ENCODE measurements around the gene C2orf81. TPM values are rescaled to one million over a fixed set of nuclear protein-coding genes. Genes with fewer than 3 reads are reported as not detected.

Gene C2orf81
- total RNA-seq, 1 donor from 2014 or later = 3.7 TPM

- Mint-ChIP-seq H3K9me3 (ENCODE audit: unreplicated experiment) (no peaks in the 10 kb centered on the region), H3K27ac (ENCODE audit: unreplicated experiment) (peak within 1 kb of the TSS; percentile 86), H3K4me1 (ENCODE audit: low read depth, unreplicated experiment) (peaks cover 34% of the 10 kb centered on the region), H3K27me3 (ENCODE audit: unreplicated experiment) (peaks cover 2% of the 10 kb centered on the region), H3K36me3 (ENCODE audit: unreplicated experiment) (peaks cover 6% of the 10 kb centered on the region), H3K4me3 (ENCODE audit: unreplicated experiment) (peak within 1 kb of the TSS; percentile 85)
- DNase-seq = peak; percentile 69
- TF ChIP-seq CTCF (IDR thresholded peaks at IDR 0.05; ENCODE audit: partially characterized antibody, unreplicated experiment) = no peak
Measured at GRCh38 chr2:74379851-74380789, 41.3 kb downstream of the C2orf81 start, which contains the start of gene DCTN1. Gene DCTN1 (minus strand): TSS chr2:74380311. CDS start chr2:74380037, 274 bp downstream.

GRCh38 chr2:74378007-74378406, 43.4 kb downstream of the C2orf81 start:
- peaks cover 10% of the 10 kb centered on the region for H3K27me3 Mint-ChIP-seq (ENCODE audit: unreplicated experiment)
- no peaks in the 10 kb centered on the region for H3K9me3 Mint-ChIP-seq (ENCODE audit: unreplicated experiment)
- DNase-seq = no peak
- TF ChIP-seq CTCF (IDR thresholded peaks at IDR 0.05; ENCODE audit: partially characterized antibody, unreplicated experiment) = no peak
- H3K27ac Mint-ChIP-seq (ENCODE audit: unreplicated experiment) = peak overlapping the region; percentile 38
- H3K36me3 Mint-ChIP-seq (ENCODE audit: unreplicated experiment) = peaks cover 6% of the 10 kb centered on the region
- peak overlapping the region; percentile 46 for H3K4me3 Mint-ChIP-seq (ENCODE audit: unreplicated experiment)
- H3K4me1 Mint-ChIP-seq (ENCODE audit: low read depth, unreplicated experiment) = peaks cover 30% of the 10 kb centered on the region

GRCh38 chr2:74375838-74376237, 45.6 kb downstream of the C2orf81 start:
- no peak for TF ChIP-seq CTCF (IDR thresholded peaks at IDR 0.05; ENCODE audit: partially characterized antibody, unreplicated experiment)
- Mint-ChIP-seq H3K36me3 (ENCODE audit: unreplicated experiment) (peaks cover 9% of the 10 kb centered on the region), H3K9me3 (ENCODE audit: unreplicated experiment) (peaks cover 16% of the 10 kb centered on the region), H3K4me3 (ENCODE audit: unreplicated experiment) (peak overlapping the region; percentile 49), H3K27me3 (ENCODE audit: unreplicated experiment) (peaks cover 19% of the 10 kb centered on the region), H3K4me1 (ENCODE audit: low read depth, unreplicated experiment) (peaks cover 43% of the 10 kb centered on the region), H3K27ac (ENCODE audit: unreplicated experiment) (peak overlapping the region; percentile 56)
- DNase-seq = no peak

- H3K4me1 Mint-ChIP-seq (ENCODE audit: low read depth, unreplicated experiment) = peaks cover 34% of the 10 kb centered on the region
- H3K4me3 Mint-ChIP-seq (ENCODE audit: unreplicated experiment) = peak overlapping the region; percentile 98
- peaks cover 19% of the 10 kb centered on the region for H3K27me3 Mint-ChIP-seq (ENCODE audit: unreplicated experiment)
- peak overlapping the region; percentile 100 for H3K27ac Mint-ChIP-seq (ENCODE audit: unreplicated experiment)
- DNase-seq = peak; percentile 87
- H3K9me3 Mint-ChIP-seq (ENCODE audit: unreplicated experiment) = peaks cover 19% of the 10 kb centered on the region
- H3K36me3 Mint-ChIP-seq (ENCODE audit: unreplicated experiment) = peaks cover 13% of the 10 kb centered on the region
- TF ChIP-seq CTCF (IDR thresholded peaks at IDR 0.05; ENCODE audit: partially characterized antibody, unreplicated experiment) = no peak
Measured at GRCh38 chr2:74374509-74375205, 46.8 kb downstream of the C2orf81 start.
